Urinary bladder (tissue), 4 donors: ENCODE measurements around the gene APBA1. TPM values are rescaled to one million over a fixed set of nuclear protein-coding genes. Genes with fewer than 3 reads are reported as not detected.
"Not testable (repeated sequence)": the region's sequence is repeated elsewhere in the genome, so short reads cannot be mapped to it uniquely, and the experiment has no call there.

Experiments used
- DNase-seq: peaks from one replicate; pipeline ENCODE4 v3.0.0-alpha.2; 2015; ENCODE audit errors: extremely low spot score
- H3K27ac ChIP-seq: one replicate; pipeline ENCODE4 v1.5.1; 2013; ENCODE audit warnings: low read depth, mild to moderate bottlenecking, moderate library complexity
- H3K36me3 ChIP-seq: one replicate; pipeline ENCODE4 v1.6.1; 2013; ENCODE audit warnings: mild to moderate bottlenecking, moderate library complexity; ENCODE audit not compliant: insufficient read depth
- H3K4me1 ChIP-seq: one replicate; pipeline ENCODE4 v1.6.1; 2013; ENCODE audit warnings: mild to moderate bottlenecking, moderate library complexity; ENCODE audit not compliant: insufficient read depth
- H3K4me3 ChIP-seq: one replicate; pipeline ENCODE4 v1.5.1; 2013; ENCODE audit warnings: low read depth, low read length
- WGBS: extraction: QIAGEN DNeasy Blood & Tissue Kit; methylation state at CpG from one replicate; pipeline ENCODE4 v1.1.7; 2013; 5-methylcytosine and 5-hydroxymethylcytosine counted together
- polyA plus RNA-seq: library from polyadenylated mRNA; stranded (reverse); fragments of 200-250 nt; gene quantifications from one replicate; pipeline ENCODE4 v1.2.3, GENCODE V29; 2013
- total RNA-seq: library from RNA; depleted of rRNA; stranded (reverse); fragments of >200 nt; gene quantifications from one replicate; pipeline ENCODE4 v1.2.3, GENCODE V29; 2014
- donor health status: healthy with polysubstance abuse.
- donor health status: healthy.

APBA1 gene
- total and polyA plus RNA-seq, 2 donors = 7.1 to 12.4 TPM

- no peak overlapping the region for H3K4me3 ChIP-seq
- no peaks in the 10 kb centered on the region for H3K36me3 ChIP-seq
- 73% methylated on average over 2 of the region's 2 CpGs for WGBS
- H3K27ac ChIP-seq = no peak overlapping the region
- no peaks in the 10 kb centered on the region for H3K4me1 ChIP-seq
- DNase-seq = no peak
Observed at GRCh38 chr9:69453746-69454145, 218.4 kb downstream of the APBA1 start.

DNA sequence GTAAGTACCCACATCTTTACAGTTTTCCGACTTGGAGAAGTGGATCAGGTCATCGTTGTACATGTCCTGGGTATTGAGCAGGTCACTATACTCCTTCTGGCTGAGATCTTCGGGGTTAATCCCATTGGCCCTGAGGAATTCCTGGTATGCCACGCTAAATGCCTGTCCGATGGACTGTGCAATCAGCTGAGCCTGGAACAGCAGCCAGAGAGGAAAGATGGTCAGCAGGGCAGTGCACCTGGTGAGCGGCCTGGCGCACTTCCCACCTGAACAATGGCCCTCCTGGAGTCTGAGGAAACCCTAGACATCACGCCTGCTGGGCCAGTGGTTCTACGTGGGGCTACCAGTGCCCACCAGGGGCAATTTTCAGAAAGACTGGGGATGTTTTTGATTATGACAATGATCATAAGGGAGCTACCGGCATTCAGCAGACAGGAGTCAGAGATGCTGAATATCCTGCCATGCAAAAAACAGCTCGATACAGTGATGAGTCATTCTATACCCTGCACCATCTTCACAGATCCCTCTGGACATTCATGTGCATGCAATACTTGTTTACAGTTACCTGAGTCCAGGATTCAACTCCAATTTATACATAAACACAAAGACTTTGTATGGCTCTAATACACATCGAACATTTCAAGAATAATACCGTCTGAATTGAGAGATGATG lies 219.9 kb downstream of the APBA1 start:
- Histone ChIP-seq H3K27ac (no peak overlapping the region), H3K4me3 (no peak overlapping the region), H3K36me3 (no peaks in the 10 kb centered on the region), H3K4me1 (no peaks in the 10 kb centered on the region)
- DNase-seq = no peak
- WGBS = 82% methylated on average over 13 of the region's 13 CpGs

- no peak for DNase-seq
- no peak overlapping the region for H3K4me3 ChIP-seq
- H3K4me1 ChIP-seq = no peaks in the 10 kb centered on the region
- WGBS = 79% methylated on average over 6 of the region's 6 CpGs
- no peak overlapping the region for H3K27ac ChIP-seq
- H3K36me3 ChIP-seq = no peaks in the 10 kb centered on the region
Observed at GRCh38 chr9:69446496-69446895, 225.7 kb downstream of the APBA1 start.

- Histone ChIP-seq H3K4me1 (no peaks in the 10 kb centered on the region), H3K4me3 (no peak overlapping the region), H3K27ac (no peak overlapping the region), H3K36me3 (no peaks in the 10 kb centered on the region)
- 96% methylated on average over 5 of the region's 5 CpGs for whole genome bisulfite sequencing
- no peak for DNase-seq
Observed at GRCh38 chr9:69445251-69445650, 226.9 kb downstream of the APBA1 start.

GRCh38 chr9:69444791-69445190 lies 227.4 kb downstream of the APBA1 start:
- Histone ChIP-seq H3K36me3 (no peaks in the 10 kb centered on the region), H3K4me3 (no peak overlapping the region), H3K4me1 (no peaks in the 10 kb centered on the region), H3K27ac (no peak overlapping the region)
- no peak for DNase-seq
- WGBS = 89% methylated on average over 4 of the region's 4 CpGs

GRCh38 chr9:69444021-69444420 lies 228.2 kb downstream of the APBA1 start:
- Histone ChIP-seq H3K4me3 (no peak overlapping the region), H3K36me3 (no peaks in the 10 kb centered on the region), H3K27ac (no peak overlapping the region), H3K4me1 (no peaks in the 10 kb centered on the region)
- 80% methylated on average over 8 of the region's 8 CpGs for WGBS
- DNase-seq = no peak

DNA sequence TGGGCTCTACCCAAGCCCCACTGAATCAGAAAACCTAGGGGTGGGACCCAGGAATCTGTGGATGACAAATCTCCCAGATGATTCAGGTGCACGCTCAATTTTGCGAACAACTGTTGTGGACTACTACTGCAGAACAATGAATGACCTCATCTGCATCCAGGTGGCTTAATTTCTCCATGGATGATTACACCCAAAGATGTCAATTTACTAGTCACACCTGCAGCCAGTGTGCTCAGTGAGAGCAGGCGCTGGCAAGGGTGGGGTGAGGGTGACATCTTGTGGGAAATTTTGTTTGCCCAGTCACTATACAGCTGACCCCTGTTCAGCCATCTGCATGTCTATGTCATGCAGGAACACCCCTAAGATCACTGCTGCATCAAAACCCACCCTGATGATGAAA lies 229.0 kb downstream of the APBA1 start:
- Histone ChIP-seq H3K27ac (no peak overlapping the region), H3K4me3 (no peak overlapping the region), H3K36me3 (no peaks in the 10 kb centered on the region), H3K4me1 (no peaks in the 10 kb centered on the region)
- DNase-seq = no peak
- WGBS = 94% methylated on average over 3 of the region's 3 CpGs

GRCh38 chr9:69442486-69442885 lies 229.7 kb downstream of the APBA1 start:
- Histone ChIP-seq H3K27ac (no peak overlapping the region), H3K4me1 (no peaks in the 10 kb centered on the region), H3K4me3 (no peak overlapping the region), H3K36me3 (no peaks in the 10 kb centered on the region)
- no peak for DNase-seq
- WGBS = 82% methylated on average over 5 of the region's 5 CpGs

DNA sequence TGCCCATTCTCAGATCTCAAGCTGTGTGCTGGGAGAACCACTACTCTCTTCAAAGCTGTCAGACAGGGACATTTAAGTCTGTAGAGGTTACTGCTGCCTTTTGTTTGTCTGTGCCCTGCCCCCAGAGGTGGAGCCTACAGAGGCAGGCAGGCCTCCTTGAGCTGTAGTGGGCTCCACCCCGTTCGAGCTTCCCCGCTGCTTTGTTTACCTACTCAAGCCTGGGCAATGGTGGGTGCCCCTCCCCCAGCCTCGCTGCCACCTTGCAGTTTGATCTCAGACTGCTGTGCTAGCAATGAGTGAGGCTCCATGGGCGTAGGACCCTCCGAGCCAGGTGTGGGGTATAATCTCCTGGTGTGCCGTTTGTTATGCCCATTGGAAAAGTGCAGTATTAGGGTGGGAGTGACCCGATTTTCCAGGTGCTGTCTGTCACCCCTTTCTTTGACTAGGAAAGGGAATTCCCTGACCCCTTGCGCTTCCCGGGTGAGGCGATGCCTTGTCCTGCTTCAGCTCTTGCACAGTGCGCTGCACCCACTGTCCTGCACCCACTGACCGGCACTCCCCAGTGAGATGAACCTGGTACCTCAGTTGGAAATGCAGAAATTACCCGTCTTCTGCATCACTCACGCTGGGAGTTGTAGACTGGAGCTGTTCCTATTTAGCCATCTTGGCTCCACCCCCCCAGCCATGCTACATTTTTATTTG lies 231.8 kb downstream of the APBA1 start:
- not testable (repeated sequence) for H3K36me3 ChIP-seq, H3K4me1 ChIP-seq
- 92% methylated on average over 15 of the region's 15 CpGs for WGBS

GRCh38 chr9:69439654-69440053 lies 232.5 kb downstream of the APBA1 start:
- not testable (repeated sequence) for H3K36me3 ChIP-seq, DNase-seq

More for the DNA sequence above, 231.8 kb downstream of the APBA1 start:
- not testable (repeated sequence) for H3K27ac ChIP-seq, DNase-seq, H3K4me3 ChIP-seq

GRCh38 chr9:69433968-69434367 lies 238.2 kb downstream of the APBA1 start:
- no peaks in the 10 kb centered on the region for H3K36me3 ChIP-seq
- no peaks in the 10 kb centered on the region for H3K4me1 ChIP-seq
- no peak overlapping the region for H3K4me3 ChIP-seq
- H3K27ac ChIP-seq = no peak overlapping the region
- 94% methylated on average over 6 of the region's 6 CpGs for WGBS
- no peak for DNase-seq

More at GRCh38 chr9:69439654-69440053, 232.5 kb downstream of the APBA1 start:
- WGBS = 93% methylated on average over 4 of the region's 4 CpGs
- not testable (repeated sequence) for H3K4me1 ChIP-seq, H3K27ac ChIP-seq, H3K4me3 ChIP-seq

DNA sequence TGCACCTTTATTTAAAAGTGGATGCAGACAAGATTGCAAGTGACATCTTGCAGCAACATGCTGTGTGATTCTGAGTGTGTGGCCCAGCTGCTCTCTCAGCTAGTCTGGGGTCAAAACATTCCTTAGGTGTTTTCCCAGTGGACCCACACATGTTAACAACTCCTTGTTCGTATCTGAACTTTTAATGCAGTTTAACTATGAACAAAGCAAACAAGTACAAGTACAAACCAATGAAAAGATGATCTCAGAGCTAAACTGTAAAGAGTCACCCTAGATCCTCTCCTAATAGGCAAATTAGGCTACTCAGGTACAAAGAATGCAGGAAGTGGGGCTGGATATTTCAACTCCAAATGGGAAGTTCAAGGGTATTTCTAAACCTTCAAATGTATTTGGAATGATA lies 238.8 kb downstream of the APBA1 start:
- 17% methylated on average over 1 of the region's 1 CpG for WGBS
- DNase-seq = no peak
- Histone ChIP-seq H3K4me3 (no peak overlapping the region), H3K4me1 (no peaks in the 10 kb centered on the region), H3K27ac (no peak overlapping the region), H3K36me3 (no peaks in the 10 kb centered on the region)

DNA sequence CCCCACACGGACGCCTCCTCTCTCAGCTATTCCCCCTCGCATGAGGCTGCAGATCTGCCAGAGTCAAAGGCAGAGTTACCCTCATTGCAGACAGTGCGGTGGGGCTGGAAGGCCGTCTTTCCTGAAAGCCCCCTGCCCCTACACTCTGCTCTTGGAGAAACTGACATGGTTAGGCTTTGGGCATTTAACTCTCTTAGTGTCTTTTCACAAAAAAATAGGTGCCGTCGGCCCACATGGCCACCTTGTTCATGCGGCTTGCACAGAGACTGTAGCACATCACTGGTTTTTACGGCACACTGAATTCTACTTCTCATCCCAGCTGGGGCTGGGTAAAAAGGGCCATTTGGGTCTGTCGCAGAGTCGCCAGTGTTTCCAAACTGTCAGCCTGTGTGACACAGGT lies 239.5 kb downstream of the APBA1 start:
- H3K4me3 ChIP-seq = no peak overlapping the region
- no peaks in the 10 kb centered on the region for H3K4me1 ChIP-seq
- 87% methylated on average over 11 of the region's 11 CpGs for WGBS
- H3K27ac ChIP-seq = no peak overlapping the region
- DNase-seq = no peak
- no peaks in the 10 kb centered on the region for H3K36me3 ChIP-seq

GRCh38 chr9:69431777-69432176 lies 240.4 kb downstream of the APBA1 start:
- Histone ChIP-seq H3K36me3 (no peaks in the 10 kb centered on the region), H3K27ac (no peak overlapping the region), H3K4me1 (no peaks in the 10 kb centered on the region), H3K4me3 (no peak overlapping the region)
- WGBS = 94% methylated on average over 1 of the region's 1 CpG
- DNase-seq = no peak
